ELR (cell line): ENCODE measurements around the gene JUP.

Source experiments
- DNase-seq: peaks from one replicate; pipeline ENCODE4 v3.0.0-alpha.2; 2015; ENCODE audit warnings: low read depth

JUP gene

GRCh38 chr17:41758601-41759000 lies 27.9 kb downstream of the JUP start:
- no peak for DNase-seq

GRCh38 chr17:41754066-41754465 lies 32.4 kb downstream of the JUP start:
- DNase-seq = no peak

- DNase-seq = no peak
These were observed 35.2 kb downstream of the JUP start for GRCh38 chr17:41751288-41751687.

- DNase-seq = no peak
These were observed 35.6 kb downstream of the JUP start for GRCh38 chr17:41750862-41751261.

GRCh38 chr17:41748275-41748674 lies 38.2 kb downstream of the JUP start:
- no peak for DNase-seq

- no peak for DNase-seq
These were observed 44.8 kb downstream of the JUP start for GRCh38 chr17:41741709-41742108.

- DNase-seq = no peak
These were observed 46.0 kb downstream of the JUP start for GRCh38 chr17:41740506-41740905.

- DNase-seq = peak; percentile 87
These were observed 46.7 kb downstream of the JUP start for GRCh38 chr17:41739661-41740352.

GRCh38 chr17:41738801-41739112 lies 47.8 kb downstream of the JUP start:
- DNase-seq = no peak

- DNase-seq = peak; percentile 84
These were observed 48.3 kb downstream of the JUP start for GRCh38 chr17:41738077-41738800.

GRCh38 chr17:41737680-41738023 lies 48.9 kb downstream of the JUP start:
- DNase-seq = no peak

- DNase-seq = no peak
These were observed 49.4 kb downstream of the JUP start for GRCh38 chr17:41736983-41737679.

GRCh38 chr17:41735744-41736143 lies 50.8 kb downstream of the JUP start:
- no peak for DNase-seq

GRCh38 chr17:41734949-41735313 lies 51.6 kb downstream of the JUP start:
- peak; percentile 23 for DNase-seq

- DNase-seq = peak; percentile 33
These were observed 52.2 kb downstream of the JUP start, which contains the start of gene HAP1 for GRCh38 chr17:41734139-41734948. HAP1 (minus strand) TSS chr17:41734643; CDS start chr17:41734634, 9 bp downstream.

- no peak for DNase-seq
These were observed 53.0 kb downstream of the JUP start for GRCh38 chr17:41733348-41734138.

- DNase-seq = no peak
These were observed 54.7 kb downstream of the JUP start for GRCh38 chr17:41731836-41732235.

GRCh38 chr17:41730479-41730878 lies 56.0 kb downstream of the JUP start:
- DNase-seq = no peak

- no peak for DNase-seq
These were observed 58.5 kb downstream of the JUP start for GRCh38 chr17:41728056-41728455.

GRCh38 chr17:41725134-41725533 lies 61.4 kb downstream of the JUP start:
- no peak for DNase-seq

- DNase-seq = no peak
These were observed 61.9 kb downstream of the JUP start for GRCh38 chr17:41724476-41725050.
